Measurements from ENCODE around the gene ZDHHC20. TPM values are rescaled to one million over a fixed set of nuclear protein-coding genes. Genes with fewer than 3 reads are reported as not detected.
A peak's percentile ranks its signal among the peaks of the same experiment; 100 is the strongest.

Gene ZDHHC20
- polyA plus RNA-seq, 6 donors from 2014 or later = 12.5 to 27.9 (median 24.5) TPM

DNA sequence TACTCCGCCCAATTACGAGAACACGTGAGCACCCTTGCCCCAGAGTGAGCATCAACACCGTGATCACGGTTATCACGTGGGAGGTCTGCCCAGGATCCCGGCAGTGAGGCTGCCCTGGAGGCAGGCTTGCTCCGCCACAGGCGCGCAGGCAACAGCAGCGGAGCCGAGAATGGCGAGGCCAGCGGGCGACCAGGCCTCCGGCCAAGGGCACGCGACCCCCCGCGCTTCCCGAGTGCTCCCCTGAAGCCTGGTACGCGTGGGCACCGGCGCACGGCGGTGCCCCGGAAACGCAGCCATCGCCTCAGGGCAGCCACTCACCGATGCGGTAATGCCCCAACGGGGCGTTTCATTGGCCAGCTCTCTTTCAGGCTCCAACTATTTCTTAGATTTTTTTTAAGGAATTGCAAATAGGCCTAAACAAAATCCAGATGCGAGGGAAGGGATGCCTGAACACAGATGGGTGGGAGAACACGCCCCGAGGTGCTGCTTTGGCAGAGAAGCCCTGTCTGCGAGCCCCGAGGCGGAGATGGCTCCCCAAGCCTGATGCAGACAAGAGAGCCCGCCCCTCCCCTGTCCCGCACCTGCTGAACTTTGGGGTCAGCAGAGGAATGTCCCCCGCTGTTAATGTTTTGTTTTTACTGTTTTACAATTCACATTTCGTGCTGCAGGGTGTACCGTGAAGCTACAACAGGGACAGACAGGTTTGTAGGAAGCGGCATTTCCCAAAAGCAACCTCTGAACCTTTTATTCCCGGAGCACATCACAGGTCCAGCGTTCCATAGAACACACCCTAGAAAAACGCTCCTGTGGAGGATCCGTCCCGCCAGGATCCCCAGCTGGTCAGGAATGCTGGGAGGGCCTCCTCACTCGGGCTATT lies 132.7 kb downstream of the ZDHHC20 start:
- DNase-seq (no peak), ATAC-seq (ENCODE audit: low read depth in 2 of 2) (peak; percentile 54 to 80)
- Mint-ChIP-seq H3K27me3 (no peaks in the 10 kb centered on the region), H3K4me1 (peaks cover 0 to 6% (median 5%) of the 10 kb centered on the region in 3 donors), H3K36me3 (peaks cover 0 to 9% of the 10 kb centered on the region in 2 donors), H3K4me3 (peak overlapping the region in 7 of 8 donors; percentile 50 to 91 (median 71)), H3K9me3 (peaks cover 0 to 1% (median 0%) of the 10 kb centered on the region in 7 donors), H3K27ac (no peak overlapping the region)

DNA sequence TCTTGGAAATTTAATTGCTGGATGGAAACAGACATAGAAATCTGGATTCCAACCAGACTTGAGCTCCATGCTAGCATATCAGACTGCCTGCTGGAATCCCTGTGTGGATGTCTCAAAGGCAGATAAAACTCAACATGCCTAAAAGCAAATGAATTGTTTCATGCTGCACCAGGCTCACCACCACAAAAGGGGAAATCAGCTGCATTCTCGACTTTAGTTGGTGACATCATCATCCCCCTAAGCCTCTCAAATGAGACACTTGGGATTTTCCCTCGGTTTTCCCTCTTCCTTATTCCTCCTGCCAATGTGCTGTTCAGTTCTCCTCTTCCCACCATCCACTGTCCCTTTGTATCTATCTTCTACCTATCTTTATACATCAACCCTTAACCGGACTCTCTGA lies 134.3 kb downstream of the ZDHHC20 start:
- no peaks in the 10 kb centered on the region for H3K27me3 Mint-ChIP-seq
- ATAC-seq (ENCODE audit: low read depth in 2 of 2) = no peak
- no peak for DNase-seq
- peaks cover 0 to 9% of the 10 kb centered on the region in 2 donors for H3K36me3 Mint-ChIP-seq
- H3K27ac Mint-ChIP-seq = peak overlapping the region in 1 of 6 donors; percentile 9
- peaks cover 0 to 6% (median 5%) of the 10 kb centered on the region in 3 donors for H3K4me1 Mint-ChIP-seq
- no peak overlapping the region for H3K4me3 Mint-ChIP-seq
- peaks cover 0 to 1% (median 0%) of the 10 kb centered on the region in 7 donors for H3K9me3 Mint-ChIP-seq

DNA sequence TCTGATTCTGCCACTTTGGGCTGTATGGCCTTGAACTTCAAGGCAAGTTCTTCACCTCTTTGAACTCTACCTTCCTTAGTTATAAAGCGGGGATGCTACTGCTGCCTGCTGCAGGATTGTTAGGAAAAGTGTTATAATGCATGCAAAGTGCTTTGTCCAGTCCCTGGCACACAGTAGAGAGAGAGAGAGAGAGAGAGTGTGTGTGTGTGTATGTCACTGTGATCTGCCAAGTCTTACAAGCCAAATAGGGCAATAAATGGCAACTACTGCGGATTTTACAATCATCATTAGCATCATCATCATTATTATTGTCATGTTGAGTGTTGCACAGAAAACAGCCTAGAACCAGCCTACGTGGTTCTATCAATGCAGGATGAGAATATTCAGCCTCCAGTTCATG lies 136.1 kb downstream of the ZDHHC20 start:
- peaks cover 0 to 6% (median 5%) of the 10 kb centered on the region in 3 donors for H3K4me1 Mint-ChIP-seq
- no peak for DNase-seq
- H3K4me3 Mint-ChIP-seq = no peak overlapping the region
- H3K36me3 Mint-ChIP-seq = peaks cover 0 to 9% of the 10 kb centered on the region in 2 donors
- no peak overlapping the region for H3K27ac Mint-ChIP-seq
- no peaks in the 10 kb centered on the region for H3K27me3 Mint-ChIP-seq
- ATAC-seq (ENCODE audit: low read depth in 2 of 2) = no peak
- H3K9me3 Mint-ChIP-seq = peaks cover 0 to 1% (median 0%) of the 10 kb centered on the region in 7 donors

Other genes starting within 250 kb of the ZDHHC20 start
- gene MICU2, start 144.9 kb upstream of the ZDHHC20 start, polyA plus RNA-seq (ENCODE audit: low read depth in 6 of 6) = 10 to 100 TPM; 36.0 to 51.4 (median 40.0) TPM
- gene FGF9, start 211.8 kb upstream of the ZDHHC20 start, polyA plus RNA-seq (ENCODE audit: low read depth in 6 of 6) = under 1 TPM; 0.11 to 0.64 (median 0.33) TPM

Measured in naive B cell (primary cell).